GM12873 (cell line): ENCODE data around the gene ZDHHC14.

Source experiments
- TF ChIP-seq, protein P1 (sequence below): IDR thresholded peaks from 2 replicates; pipeline ENCODE4 v1.5.1; 2012; ENCODE audit warnings: low read depth, mild to moderate bottlenecking, moderate library complexity, low read length, control low read depth; ENCODE audit not compliant: insufficient read depth; ENCODE audit errors: missing control alignments

ZDHHC14 gene

DNA sequence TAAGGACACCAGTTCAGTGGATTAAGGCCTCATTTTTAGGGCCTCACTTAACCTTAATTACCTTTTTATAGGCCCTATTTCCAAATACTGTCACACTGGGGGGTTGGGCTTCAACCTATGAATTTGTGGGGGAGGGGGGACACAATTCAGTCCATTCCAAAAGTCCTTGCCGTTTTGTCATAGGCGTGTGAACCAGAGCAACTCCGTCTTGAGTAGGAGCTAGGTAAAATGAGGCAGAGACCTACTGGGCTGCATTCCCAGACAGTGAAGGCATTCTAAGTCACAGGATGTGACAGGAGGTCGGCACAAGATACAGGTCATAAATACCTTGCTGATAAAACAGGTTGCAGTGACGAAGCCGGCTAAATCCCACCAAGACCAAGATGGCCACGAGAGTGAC, 328.6 kb downstream of the ZDHHC14 start:
- TF ChIP-seq, protein P1, sequence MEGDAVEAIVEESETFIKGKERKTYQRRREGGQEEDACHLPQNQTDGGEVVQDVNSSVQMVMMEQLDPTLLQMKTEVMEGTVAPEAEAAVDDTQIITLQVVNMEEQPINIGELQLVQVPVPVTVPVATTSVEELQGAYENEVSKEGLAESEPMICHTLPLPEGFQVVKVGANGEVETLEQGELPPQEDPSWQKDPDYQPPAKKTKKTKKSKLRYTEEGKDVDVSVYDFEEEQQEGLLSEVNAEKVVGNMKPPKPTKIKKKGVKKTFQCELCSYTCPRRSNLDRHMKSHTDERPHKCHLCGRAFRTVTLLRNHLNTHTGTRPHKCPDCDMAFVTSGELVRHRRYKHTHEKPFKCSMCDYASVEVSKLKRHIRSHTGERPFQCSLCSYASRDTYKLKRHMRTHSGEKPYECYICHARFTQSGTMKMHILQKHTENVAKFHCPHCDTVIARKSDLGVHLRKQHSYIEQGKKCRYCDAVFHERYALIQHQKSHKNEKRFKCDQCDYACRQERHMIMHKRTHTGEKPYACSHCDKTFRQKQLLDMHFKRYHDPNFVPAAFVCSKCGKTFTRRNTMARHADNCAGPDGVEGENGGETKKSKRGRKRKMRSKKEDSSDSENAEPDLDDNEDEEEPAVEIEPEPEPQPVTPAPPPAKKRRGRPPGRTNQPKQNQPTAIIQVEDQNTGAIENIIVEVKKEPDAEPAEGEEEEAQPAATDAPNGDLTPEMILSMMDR, result no peak

DNA sequence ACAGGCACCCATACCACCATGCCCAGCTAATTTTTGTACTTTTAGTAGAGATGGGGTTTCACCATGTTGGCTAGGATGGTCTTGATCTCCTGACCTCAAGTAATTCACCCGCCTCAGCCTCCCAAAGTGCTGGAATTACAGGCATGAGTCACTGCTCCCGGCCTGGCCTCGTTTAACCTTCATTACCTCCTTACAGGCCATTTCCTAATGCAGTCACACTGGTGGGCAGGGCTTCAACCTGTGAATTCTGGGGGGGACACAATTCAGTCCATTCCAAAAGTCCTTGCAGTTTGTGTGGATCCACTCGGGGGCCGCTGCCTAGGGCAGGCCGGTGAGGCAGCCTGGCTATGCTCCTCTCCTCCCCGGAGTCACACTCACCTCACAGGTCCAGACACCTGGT, 329.6 kb downstream of the ZDHHC14 start:
- TF ChIP-seq, protein P1, result no peak

DNA sequence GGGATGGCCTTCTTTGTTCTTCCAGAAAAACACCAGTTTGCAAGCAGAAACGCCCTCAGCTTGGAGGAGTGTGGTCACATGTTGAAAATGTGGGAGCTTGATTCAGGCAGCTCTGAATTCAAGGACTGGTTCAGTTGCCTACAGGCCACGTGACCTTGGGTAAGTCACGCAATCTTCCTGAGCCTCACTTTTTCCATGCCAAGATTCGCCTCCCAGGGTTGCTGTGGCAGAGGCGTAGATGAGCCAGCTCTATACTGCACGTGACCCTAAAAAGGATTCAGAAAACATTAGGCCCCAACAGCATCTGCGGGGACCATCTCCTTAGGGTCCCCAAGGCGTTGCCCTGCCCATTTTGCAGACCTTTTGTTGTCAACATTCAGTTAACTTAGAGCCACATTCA, 330.1 kb downstream of the ZDHHC14 start:
- TF ChIP-seq, protein P1, result no peak

DNA sequence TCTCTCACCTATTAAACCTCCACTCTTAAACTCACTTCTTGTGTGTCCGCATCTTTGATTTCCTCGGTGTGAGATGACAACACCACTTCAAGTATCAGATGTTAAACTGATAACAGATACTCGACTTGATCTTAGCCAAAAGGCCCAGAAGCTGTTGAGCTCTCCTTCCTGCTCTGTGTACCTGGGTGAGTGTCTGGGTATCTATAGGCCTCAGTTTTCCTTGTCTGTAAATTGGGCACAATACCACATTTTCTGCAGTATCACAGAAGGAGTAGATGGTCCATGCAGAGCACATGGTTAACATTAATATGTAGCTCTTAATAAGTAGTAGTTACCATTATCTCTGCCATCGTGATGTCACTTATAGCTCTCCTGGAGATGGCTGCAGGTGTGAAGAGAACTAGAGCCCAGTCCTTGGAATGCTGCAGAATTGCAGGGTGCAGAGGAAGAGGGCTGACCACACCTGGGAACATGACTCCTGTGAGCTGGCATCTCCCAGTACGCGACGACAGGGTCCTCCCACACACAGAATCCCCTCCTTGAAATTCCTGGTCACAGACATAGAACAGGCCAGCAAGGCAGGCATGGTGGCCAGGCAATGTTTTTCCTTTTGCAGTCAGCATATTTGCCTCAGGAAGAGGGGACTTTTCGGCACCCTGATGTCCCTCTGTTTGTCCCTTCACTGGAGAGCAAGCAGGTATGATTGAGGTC, 331.8 kb downstream of the ZDHHC14 start:
- TF ChIP-seq, protein P1, result no peak

DNA sequence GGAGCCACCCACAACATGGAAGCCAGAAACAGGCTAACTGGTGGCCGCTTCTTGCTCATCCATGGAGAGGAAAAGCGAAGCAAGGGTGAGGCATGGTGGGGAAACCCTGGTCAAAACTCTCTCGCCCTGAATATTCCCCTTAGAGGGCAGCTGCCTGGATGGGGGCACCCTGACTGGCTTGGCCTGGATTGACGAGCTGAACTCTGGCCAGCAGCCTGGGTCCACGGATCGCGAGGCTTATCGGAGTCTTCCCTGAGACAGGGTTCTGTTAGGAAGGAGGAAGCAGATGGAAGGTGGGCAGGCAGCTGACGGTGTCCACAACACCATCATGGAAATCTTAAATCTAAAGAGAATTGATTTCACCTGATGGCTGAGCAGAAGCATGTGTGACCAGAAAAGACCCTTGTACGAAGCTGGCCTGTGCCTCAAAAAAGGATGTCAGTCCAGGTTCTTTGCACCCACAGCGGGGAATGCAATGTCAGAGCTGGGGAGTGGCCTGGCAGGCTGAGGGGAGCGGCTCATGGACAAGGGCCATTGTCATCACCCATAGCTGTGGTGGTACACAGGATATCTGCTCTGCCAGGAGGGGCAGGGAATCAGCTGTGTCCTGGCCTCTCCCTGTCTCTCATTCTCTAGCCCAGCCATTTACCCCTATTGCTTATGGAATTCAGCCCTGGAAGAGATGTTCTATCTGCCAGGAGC, 332.6 kb downstream of the ZDHHC14 start:
- TF ChIP-seq, protein P1, result no peak

DNA sequence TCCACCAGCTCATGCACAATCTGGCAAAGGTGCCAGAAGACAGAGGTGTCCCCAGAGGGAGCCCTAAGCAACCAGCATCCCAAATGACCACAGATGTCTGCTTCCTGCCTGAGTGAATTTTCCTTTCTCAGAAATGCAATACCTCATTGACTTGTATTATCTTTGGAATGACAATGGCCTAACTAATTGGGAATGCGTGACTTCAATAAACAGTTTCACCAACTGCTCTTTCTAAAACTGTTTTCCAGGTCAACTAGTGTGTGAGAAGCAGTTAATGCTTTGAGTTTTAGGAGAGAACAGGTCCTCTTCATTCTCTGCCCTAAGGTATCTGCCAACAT, 333.1 kb downstream of the ZDHHC14 start:
- TF ChIP-seq, protein P1, result no peak

DNA sequence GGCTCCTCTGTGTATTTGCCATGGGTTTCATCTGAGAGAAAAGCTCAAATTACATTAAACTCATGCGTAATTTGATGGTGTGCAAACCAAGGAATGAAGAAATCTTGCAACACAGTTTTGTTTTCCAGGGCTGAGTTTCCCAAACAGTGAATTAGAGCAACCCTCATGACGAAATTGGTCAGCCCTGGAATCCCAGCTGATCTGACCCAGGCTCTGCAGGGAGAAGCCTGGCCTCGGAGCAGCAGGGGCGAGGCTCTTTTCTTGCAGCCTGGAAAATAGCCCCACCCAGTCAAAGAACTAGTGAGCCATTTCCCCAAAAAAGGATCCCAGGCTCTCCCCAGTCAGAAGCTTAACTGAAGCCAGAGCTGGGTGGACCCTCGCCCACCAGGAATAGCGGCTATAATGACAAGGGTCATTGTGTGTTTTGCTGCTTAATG, 334.8 kb downstream of the ZDHHC14 start:
- TF ChIP-seq, protein P1, result no peak
